ENCODE results near the gene VPS41.

Gene VPS41

DNA sequence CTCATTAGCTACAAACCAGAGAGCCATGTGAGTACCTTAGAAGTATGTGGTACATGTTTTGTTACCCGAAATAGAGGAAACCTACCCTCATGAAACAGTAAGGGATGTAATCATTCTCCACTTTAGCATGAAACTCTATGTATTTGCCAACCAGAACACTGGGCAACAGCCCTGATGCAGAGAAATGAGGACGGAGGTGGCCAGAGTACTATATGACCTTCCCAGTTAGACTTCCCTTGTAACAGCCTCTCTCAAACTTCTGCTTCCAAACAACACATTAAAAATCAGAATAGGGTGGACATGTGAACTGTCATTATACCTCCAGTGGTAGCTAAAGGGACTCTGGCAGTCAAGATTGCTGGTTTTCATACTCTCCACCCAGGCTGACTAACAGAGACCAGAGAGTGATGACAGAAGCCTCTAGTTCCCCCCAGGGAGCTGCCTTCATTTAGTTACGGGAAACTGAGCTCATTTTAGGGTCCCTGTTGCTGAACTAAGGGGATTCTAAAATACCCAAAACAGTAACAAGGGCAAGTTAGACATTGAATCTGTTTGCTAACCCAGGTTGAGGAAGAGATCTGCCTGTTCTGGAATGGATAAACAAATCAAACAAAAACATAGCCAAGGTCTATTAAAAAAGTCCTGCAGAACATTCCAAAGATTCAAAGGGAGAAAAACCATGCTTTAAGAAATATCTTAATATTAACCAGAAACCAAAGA, 83.1 kb downstream of the VPS41 start:
- TF ChIP-seq, protein P1, sequence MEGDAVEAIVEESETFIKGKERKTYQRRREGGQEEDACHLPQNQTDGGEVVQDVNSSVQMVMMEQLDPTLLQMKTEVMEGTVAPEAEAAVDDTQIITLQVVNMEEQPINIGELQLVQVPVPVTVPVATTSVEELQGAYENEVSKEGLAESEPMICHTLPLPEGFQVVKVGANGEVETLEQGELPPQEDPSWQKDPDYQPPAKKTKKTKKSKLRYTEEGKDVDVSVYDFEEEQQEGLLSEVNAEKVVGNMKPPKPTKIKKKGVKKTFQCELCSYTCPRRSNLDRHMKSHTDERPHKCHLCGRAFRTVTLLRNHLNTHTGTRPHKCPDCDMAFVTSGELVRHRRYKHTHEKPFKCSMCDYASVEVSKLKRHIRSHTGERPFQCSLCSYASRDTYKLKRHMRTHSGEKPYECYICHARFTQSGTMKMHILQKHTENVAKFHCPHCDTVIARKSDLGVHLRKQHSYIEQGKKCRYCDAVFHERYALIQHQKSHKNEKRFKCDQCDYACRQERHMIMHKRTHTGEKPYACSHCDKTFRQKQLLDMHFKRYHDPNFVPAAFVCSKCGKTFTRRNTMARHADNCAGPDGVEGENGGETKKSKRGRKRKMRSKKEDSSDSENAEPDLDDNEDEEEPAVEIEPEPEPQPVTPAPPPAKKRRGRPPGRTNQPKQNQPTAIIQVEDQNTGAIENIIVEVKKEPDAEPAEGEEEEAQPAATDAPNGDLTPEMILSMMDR (conservative IDR thresholded peaks at IDR 0.05): no peak
- no peak for TF ChIP-seq ZFX (IDR thresholded peaks at IDR 0.05)
- H3K27ac ChIP-seq: no peak overlapping the region

DNA sequence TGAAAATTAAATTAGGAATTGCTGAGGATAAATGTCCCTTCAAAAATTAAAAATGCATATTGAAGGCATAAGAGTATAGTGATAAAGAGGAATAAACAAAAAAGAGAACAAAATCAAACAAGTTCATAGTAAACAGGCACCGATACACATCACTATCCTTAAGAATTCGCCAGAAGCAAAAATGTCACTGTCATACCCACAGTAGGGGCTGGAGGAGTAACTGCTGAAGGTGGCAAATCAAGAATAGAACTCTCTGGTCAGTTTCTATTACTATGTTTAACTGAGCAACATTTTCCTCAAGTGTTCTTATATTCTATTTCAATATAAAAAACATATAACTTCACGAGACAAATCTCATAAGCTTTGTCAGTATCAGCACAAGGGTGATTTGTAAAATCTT, 84.0 kb downstream of the VPS41 start:
- TF ChIP-seq, protein P1 (conservative IDR thresholded peaks at IDR 0.05): no peak
- no peak for TF ChIP-seq ZFX (IDR thresholded peaks at IDR 0.05)

DNA sequence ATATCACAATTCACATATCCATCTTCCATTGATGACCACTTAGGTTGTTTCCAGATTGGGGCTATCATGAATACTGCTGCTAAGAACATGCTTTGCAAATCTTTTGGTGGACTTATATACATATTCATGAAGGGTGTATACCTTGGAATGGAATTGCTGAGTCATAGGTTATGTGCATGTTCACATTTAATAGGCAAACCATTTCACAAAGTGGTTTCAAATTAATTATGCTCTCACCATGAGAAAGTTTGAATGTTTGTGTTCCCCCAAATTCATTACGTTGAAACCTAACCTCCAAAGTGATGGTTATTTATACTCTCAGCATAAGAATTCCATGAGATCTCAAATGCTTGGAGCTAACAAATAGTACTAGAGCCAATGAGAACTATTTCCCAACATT, 86.4 kb downstream of the VPS41 start:
- no peak overlapping the region for H3K27ac ChIP-seq
- TF ChIP-seq ZFX (IDR thresholded peaks at IDR 0.05): no peak
- TF ChIP-seq, protein P1 (conservative IDR thresholded peaks at IDR 0.05): no peak

More for the DNA sequence above, 84.0 kb downstream of the VPS41 start:
- H3K27ac ChIP-seq: no peak overlapping the region

DNA sequence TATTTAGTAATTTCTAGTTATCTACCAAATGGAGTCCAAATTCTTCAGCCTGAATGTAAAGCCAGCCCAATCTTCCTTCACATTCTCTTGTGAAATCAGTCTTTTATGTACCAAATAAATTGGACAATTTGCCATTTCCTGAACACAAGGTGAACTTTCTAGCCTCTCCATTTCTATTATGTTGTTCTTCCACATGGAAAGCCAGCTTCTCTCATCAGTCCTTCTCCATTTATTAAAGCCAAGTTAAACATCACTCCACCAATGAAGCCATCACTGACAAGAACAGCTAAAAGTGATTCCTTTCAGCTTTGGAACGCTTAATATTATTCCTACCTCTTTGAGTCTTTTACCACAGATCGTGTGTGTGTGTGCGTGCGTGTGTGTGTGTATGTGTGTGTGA, 88.4 kb downstream of the VPS41 start:
- TF ChIP-seq ZFX (IDR thresholded peaks at IDR 0.05): no peak
- TF ChIP-seq, protein P1 (conservative IDR thresholded peaks at IDR 0.05): no peak
- no peak overlapping the region for H3K27ac ChIP-seq

DNA sequence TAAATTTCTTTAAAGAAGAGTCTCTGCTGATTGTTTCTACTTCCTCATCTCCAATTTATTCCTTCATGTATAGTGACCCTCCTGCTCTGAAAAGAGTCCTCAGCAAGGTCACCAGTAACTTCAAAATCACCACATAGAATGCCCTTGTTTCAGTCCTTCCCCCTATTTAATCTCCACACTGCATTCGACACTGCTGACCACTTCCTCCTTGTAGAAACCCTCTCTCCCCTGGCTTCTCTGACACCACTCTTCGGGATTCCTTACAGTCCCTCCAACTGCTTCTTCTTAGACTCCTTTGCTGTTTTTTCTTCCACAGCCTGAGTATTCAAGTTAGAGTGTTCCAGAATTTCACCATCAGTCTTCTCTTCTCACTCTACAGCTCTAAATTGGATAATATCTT, 89.5 kb downstream of the VPS41 start:
- no peak overlapping the region for H3K27ac ChIP-seq
- TF ChIP-seq ZFX (IDR thresholded peaks at IDR 0.05): no peak
- TF ChIP-seq, protein P1 (conservative IDR thresholded peaks at IDR 0.05): no peak

DNA sequence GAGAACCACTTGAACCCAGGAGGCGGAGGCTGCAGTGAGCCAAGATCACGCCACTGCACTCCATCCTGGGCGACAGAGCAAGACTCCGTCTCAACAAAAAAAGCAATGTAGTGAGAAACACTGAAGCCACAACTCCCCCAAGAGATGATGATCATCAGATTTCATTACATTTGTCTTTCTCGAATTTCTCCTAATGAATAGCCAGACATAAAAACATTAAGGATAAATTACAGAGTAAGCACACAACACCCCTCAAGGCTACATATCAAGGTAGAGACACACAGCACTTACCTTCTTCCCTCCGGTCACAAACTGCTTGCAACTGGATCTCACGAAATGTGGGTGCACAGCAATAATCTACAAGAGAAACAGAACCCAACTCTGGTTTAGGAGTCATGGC, 91.5 kb downstream of the VPS41 start:
- TF ChIP-seq, protein P1 (conservative IDR thresholded peaks at IDR 0.05): no peak
- TF ChIP-seq ZFX (IDR thresholded peaks at IDR 0.05): no peak
- H3K27ac ChIP-seq: no peak overlapping the region

DNA sequence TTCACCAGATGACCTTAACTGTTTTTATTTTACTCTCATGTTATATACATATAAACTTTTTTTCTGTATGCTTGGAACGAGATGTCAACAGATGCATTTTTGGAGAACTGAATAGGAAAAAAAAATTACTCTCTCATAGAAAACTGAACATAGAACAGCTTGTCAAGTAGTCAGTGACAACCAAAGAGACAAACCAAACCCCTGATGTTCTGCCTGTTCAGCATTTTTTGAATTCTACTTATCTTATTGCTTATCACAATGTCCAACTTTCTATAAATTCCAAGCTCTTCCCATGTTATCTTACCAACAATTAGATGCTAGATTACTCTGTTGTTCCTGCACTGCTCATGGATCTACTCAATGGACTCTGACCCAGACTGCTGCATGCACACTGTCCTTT, 95.2 kb downstream of the VPS41 start:
- H3K27ac ChIP-seq: no peak overlapping the region
- no peak for TF ChIP-seq ZFX (IDR thresholded peaks at IDR 0.05)
- TF ChIP-seq, protein P1 (conservative IDR thresholded peaks at IDR 0.05): no peak
